ENCODE measurements around the gene SULT1C2. TPM values are rescaled to one million over a fixed set of nuclear protein-coding genes. Genes with fewer than 3 reads are reported as not detected.

SULT1C2 gene
- total RNA-seq, 1 experiment from 2014 or later, result 1.8 TPM

- DNase-seq (ENCODE audit: low read depth), result no peak
Observed at GRCh38 chr2:108287169-108287568, 1.5 kb upstream of the SULT1C2 start.

DNA sequence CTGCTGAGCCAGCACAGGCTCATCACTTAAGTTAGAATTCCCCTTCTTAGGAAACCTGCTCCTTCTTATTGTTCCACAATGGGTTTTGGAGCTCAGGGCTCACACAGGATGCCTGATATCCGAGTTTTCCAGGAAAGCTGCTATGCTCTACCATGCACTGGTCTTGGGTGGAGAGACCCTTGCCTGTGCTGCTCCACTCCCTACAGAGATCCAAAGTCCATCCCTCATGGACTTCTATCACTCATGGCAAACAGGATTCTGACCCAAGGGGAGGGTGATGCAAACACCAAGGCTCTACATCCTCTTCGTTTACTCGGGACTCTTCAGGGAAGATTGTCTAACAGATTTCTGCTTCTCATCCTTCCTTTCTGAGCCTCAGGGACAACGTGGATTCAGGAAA, 5.2 kb downstream of the SULT1C2 start:
- no peak for DNase-seq (ENCODE audit: low read depth)

GRCh38 chr2:108297436-108298141, 8.9 kb downstream of the SULT1C2 start:
- DNase-seq (ENCODE audit: low read depth), result peak; percentile 80

DNA sequence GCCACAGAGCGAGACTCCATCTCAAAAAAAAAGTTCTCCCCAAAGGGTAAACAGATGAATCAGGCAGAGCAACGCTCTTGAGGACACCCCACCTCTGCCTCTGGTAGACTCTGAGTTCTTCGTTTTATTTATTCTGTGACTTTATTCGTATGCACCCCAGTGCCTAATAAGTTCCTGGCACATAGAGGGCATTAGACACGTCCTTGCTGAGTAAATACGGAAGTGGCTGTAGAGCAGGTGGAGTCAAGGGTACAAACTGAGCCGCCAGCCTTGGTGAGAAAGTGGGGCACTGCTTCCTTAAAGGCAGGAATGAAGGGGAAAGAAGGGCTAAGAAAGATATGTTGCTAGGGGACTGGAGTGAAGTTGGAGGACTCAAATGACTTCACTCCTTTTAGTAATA, 12.9 kb downstream of the SULT1C2 start:
- DNase-seq (ENCODE audit: low read depth), result no peak

GRCh38 chr2:108304975-108305374, 16.3 kb downstream of the SULT1C2 start:
- DNase-seq (ENCODE audit: low read depth), result no peak

GRCh38 chr2:108305901-108306300, 17.2 kb downstream of the SULT1C2 start:
- DNase-seq (ENCODE audit: low read depth), result peak; percentile 83

DNA sequence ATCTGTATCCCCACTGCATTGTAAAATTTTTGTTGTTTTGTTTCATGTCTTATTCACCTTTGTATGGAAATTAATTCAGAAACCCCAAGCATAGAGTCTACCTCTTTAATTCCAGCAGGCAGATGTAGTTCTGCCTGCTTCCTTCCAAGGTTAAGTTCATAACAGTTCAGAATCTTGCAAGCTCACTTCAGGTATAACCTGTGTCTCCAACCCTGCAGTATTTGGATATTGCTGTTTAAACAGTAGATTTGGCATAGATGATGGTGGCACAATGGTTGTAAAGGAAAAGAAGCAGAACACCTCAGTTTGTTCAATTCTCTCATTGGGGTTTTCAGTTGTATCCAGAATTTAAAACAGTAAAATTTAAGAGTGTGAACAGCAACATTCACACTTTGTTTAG, 21.2 kb downstream of the SULT1C2 start:
- no peak for DNase-seq (ENCODE audit: low read depth)

DNA sequence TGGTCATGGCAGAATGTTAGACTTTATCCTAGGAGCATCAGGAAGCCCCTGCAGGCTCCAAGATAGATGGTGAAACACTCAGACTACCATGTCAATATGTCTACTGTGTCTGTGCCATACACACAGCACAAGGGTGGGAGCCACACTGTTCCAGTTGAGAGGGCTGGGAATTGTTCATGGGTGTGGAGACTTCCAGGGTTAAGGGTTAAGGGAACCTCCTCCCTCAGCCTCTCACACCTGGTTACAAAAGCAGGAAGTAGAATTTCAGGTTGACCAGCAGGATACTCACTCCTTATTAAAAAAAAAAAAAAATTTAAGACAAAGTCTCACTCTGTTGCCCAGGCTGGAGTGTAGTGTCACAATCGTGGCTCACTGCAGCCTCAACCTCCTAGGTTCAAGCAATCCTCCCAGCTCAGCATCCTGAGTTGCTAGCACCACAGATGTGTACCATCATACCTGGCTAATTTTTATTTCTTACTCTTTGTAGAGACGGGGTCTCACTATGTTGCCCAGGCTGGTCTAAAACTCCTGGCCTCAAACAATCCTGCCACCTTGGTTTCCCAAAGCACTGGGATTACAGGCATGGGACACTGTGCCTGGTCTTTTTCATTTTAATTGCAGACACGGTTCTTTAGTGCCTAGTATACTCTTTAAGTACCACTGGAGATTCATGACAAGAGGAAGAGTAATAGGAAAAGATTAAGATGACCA, 26.0 kb downstream of the SULT1C2 start:
- no peak for DNase-seq (ENCODE audit: low read depth)

GRCh38 chr2:108315444-108315934, 26.8 kb downstream of the SULT1C2 start:
- no peak for DNase-seq (ENCODE audit: low read depth)

DNA sequence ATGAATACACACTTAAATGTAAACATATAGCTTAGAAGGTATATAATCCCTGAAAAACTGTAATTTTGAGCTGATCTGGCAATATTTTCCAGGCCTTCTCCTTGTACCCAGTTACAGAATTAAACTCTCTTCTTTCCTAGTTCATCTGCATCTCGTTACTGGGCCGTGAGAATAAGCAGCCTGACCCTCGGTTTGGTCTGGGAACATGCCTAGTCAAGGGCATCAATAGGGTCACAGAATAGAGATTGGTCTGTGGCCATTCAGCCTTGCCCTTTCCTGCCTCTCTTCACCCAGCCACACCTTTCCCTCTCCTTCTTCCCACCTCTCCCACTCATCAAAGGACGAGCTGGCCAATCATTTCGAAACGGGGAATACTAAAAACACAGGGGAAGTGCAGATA, 27.3 kb downstream of the SULT1C2 start:
- DNase-seq (ENCODE audit: low read depth), result no peak

GRCh38 chr2:108316461-108317258, 28.0 kb downstream of the SULT1C2 start:
- no peak for DNase-seq (ENCODE audit: low read depth)

GRCh38 chr2:108320326-108320922, 31.7 kb downstream of the SULT1C2 start:
- no peak for DNase-seq (ENCODE audit: low read depth)

DNA sequence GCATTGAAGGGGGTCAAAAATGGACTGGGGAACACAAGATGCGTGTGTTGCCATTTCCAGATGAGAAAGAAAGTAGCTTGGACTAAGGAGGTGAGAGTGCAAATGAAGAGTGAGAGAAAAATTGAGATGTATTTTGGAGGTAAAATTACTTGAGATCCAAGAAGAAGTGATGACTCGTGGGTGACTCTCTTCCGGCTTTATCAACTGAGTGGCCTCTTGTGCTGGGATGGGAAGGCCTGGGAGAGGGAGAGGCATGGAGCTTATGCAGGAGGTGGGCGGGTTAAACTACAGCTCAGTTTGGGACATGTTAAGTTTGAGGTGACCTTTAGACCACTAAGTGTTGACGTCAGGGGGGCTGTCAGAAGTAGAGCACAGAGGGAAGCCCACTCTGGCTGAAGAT, 34.9 kb downstream of the SULT1C2 start:
- peak; percentile 68 for DNase-seq (ENCODE audit: low read depth)

DNA sequence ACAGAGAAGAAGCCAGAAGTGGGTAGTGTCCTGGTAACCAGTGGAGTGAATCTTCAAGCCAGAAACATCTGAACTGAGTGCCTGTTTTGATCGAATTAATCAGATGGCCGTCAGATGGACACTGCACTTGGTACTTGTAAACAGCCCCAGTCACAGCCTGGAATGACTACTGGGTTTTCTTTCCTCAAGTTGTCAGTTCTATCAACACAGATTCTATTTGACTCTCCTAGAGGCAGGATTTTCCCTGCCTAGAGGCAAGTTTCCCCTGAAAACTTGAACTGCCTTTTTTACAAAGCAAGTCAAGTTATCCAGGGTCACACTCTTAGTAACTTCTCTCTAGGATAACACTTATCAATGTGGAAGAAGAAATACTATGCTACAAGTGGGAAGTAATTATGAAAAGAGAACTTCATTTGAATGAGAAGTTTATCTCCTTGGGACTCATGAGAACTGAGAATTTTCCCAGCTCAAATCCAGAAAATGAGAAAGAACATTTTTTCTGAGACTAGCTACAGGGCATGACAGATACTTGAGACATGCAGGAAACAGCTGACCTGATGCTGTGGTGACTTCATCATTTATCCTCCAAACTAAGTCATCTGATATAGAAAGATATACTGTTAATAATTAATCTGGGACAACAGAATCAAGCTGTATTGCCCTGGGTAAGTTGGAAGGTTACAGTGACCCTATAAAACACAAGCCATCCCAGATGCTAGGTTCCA, 36.0 kb downstream of the SULT1C2 start:
- peak; percentile 65 for DNase-seq (ENCODE audit: low read depth)

DNA sequence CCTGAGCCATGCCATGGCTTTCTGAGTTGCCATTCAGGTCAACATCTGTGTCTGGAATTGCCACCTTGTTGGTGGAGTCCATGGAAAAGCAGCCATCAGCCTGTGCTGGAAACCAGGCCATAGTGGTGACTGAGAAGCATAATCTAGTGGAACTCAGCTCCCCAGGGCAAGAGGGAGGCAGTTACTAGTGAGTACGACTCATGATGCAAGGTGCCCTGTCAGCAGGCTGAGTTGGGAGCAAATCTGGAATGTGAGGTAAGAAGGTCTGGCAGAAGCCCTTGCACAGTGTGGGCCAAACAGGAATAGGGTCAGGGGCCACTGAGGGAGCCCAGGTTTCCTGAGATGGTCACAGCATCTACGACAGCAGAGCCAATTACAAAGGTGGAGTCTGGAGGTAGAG, 37.1 kb downstream of the SULT1C2 start:
- DNase-seq (ENCODE audit: low read depth), result peak; percentile 24

DNA sequence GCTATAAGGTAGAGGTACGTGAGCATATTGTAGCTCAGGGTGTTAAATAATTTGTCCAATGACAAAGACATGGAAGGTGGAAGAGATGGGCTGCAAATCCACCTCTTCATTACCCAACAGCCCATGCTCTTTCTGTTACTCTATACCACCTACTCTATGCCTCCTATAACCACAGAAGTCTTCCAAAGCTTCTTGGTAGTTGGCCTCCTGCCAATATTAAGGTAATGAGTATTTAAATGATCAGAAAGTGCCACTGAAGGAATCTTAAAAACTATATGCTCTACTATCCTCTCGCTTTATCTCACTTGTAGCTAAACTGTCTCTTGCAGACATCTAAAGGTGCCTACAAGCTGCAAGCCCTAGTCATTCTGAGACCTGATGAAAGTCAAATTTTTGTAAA, 41.1 kb downstream of the SULT1C2 start:
- DNase-seq (ENCODE audit: low read depth), result no peak

GRCh38 chr2:108330979-108331378, 42.3 kb downstream of the SULT1C2 start:
- DNase-seq (ENCODE audit: low read depth), result no peak

GRCh38 chr2:108345951-108346350, 57.3 kb downstream of the SULT1C2 start:
- DNase-seq (ENCODE audit: low read depth), result no peak

GRCh38 chr2:108346827-108347226, 58.1 kb downstream of the SULT1C2 start:
- DNase-seq (ENCODE audit: low read depth), result no peak

GRCh38 chr2:108347786-108348185, 59.1 kb downstream of the SULT1C2 start:
- DNase-seq (ENCODE audit: low read depth), result no peak

All from HT1080 (cell line).